Measurements from ENCODE around the gene CDC42BPA. TPM values are rescaled to one million over a fixed set of nuclear protein-coding genes. Genes with fewer than 3 reads are reported as not detected.

Gene CDC42BPA
- total and polyA plus RNA-seq, 8 donors = 6.2 to 198 (median 64.5) TPM

DNA sequence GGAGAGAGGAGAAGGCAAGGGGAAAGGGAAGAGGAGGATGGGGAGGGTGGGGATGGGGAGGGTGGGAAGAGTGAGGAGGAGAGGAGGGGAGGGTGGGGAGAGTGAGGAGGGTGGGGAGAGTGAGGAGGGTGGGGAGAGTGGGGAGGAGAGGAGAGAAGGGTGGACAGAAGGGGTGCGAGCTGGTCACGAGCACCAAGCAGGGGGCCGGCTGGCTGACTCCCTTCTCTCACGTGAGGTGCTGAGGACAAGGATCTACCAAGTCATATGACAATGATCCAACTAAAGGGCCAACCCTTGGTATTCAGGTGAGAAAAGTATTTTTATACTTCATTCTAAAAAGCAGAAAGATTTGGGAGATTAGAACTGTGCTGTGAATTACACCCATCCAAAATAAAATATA lies 326.4 kb downstream of the CDC42BPA start:
- H3K36me3 ChIP-seq = peaks cover 3 to 39% (median 25%) of the 10 kb centered on the region in 4 donors
- peaks cover 36 to 63% (median 48%) of the 10 kb centered on the region in 4 donors for H3K4me1 ChIP-seq
- no peak overlapping the region for H3K4me3 ChIP-seq
- no peak overlapping the region for H3K27ac ChIP-seq
- intact Hi-C loops (cut with DNase I; ENCODE audit: low total_unique reads) = no loop called here
- no peaks in the 10 kb centered on the region for H3K9me3 ChIP-seq
- TF ChIP-seq EP300 (IDR thresholded peaks at IDR 0.05) = no peak
- no peak for TF ChIP-seq POLR2AphosphoS5 (IDR thresholded peaks at IDR 0.05)
- TF ChIP-seq POLR2A (IDR thresholded peaks at IDR 0.05) = no peak
- TF ChIP-seq, protein P1, sequence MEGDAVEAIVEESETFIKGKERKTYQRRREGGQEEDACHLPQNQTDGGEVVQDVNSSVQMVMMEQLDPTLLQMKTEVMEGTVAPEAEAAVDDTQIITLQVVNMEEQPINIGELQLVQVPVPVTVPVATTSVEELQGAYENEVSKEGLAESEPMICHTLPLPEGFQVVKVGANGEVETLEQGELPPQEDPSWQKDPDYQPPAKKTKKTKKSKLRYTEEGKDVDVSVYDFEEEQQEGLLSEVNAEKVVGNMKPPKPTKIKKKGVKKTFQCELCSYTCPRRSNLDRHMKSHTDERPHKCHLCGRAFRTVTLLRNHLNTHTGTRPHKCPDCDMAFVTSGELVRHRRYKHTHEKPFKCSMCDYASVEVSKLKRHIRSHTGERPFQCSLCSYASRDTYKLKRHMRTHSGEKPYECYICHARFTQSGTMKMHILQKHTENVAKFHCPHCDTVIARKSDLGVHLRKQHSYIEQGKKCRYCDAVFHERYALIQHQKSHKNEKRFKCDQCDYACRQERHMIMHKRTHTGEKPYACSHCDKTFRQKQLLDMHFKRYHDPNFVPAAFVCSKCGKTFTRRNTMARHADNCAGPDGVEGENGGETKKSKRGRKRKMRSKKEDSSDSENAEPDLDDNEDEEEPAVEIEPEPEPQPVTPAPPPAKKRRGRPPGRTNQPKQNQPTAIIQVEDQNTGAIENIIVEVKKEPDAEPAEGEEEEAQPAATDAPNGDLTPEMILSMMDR (IDR thresholded peaks at IDR 0.05) = no peak
- WGBS, 5 donors = 93 to 100% (median 97%) methylated on average over 4 of the region's 4 CpGs
- DNase-seq = no peak
- H3K27me3 ChIP-seq = no peaks in the 10 kb centered on the region

DNA sequence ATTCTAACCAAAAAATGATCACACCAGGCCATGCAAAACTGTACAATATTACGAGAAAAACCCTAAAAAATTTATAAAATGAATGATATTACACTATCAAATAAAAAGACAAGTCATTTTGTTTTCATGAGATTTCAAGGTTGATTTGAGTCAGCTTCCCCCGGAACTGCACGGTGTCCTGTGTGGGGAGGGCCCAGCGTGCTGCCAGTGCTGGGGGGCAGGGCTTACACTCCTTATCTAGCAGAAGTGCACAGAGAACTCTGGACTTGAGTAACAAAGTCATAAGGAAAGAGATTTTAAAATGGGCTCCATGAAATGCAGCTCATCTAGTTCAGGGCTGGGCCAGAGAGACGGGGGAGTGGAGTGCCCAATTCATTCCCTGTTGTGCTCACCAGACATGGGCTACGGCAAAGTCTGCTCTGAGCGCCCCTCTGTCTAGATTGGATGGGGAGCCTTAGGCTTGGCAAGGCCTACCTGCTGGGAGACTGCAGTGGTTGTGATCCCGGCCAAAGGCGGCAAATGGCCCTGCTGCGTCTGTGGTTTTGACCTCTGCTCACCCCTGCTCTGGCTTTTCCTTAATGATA lies 328.1 kb downstream of the CDC42BPA start:
- H3K4me1 ChIP-seq = peaks cover 36 to 73% (median 55%) of the 10 kb centered on the region in 4 donors
- 33 to 56% (median 49%) methylated on average over 10 of the region's 10 CpGs for WGBS, 5 donors

DNA sequence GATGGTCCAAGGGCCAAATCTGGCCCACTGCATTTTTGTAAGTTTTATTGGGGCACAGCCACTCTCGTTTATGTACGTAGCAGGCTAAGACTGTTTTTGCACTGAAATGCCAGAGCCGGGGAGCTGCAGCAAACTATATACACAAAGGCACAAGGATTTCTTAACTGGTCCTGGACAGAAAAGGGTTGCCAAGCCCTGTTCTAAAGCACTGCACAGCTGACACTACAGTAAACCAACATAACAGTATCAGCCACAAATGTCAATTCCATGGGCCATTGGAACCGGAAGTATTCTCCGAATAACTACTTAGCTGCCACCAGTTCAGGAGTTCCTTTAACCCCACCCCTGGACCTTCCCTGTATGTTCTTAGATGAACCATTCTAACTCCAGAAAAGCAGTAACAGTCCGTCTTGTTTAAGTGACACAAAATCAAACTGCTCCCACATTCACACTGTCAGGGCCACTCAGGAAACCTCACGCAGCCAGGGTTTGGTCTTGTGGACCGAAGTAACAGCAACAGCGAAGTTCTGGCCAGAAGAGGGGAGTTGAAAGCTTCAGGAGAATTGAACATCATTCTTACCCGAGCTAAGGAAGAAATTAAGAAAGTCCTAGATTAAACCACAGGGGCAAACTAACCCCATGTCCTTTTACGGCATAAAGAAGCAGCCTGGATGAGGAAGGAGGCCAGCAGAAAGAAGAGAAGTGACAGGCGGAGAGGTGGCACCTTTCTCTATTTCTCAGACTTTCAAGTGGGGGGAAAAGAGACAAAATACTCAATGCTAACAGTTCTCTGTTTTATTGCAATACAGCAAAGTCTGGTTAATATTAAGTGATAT lies 329.0 kb downstream of the CDC42BPA start:
- peak in 1 of 2 donors; percentile 58 for DNase-seq
- no peak overlapping the region for H3K4me3 ChIP-seq
- intact Hi-C loops (cut with DNase I; ENCODE audit: low total_unique reads) = no loop called here
- WGBS, 5 donors = 31 to 48% (median 36%) methylated on average over 12 of the region's 12 CpGs
- H3K4me1 ChIP-seq = peaks cover 36 to 69% (median 51%) of the 10 kb centered on the region in 4 donors
- H3K27me3 ChIP-seq = no peaks in the 10 kb centered on the region
- peaks cover 29 to 57% (median 51%) of the 10 kb centered on the region in 4 donors for H3K36me3 ChIP-seq
- no peak for TF ChIP-seq POLR2A (IDR thresholded peaks at IDR 0.05)
- TF ChIP-seq, protein P1 (IDR thresholded peaks at IDR 0.05) = no peak
- peak in 1 of 3 donors; percentile 52 for TF ChIP-seq POLR2AphosphoS5 (IDR thresholded peaks at IDR 0.05)
- no peaks in the 10 kb centered on the region for H3K9me3 ChIP-seq
- peak overlapping the region; percentile 43 to 77 (median 64) for H3K27ac ChIP-seq

More for the DNA sequence above, 328.1 kb downstream of the CDC42BPA start:
- peaks cover 20 to 56% (median 42%) of the 10 kb centered on the region in 4 donors for H3K36me3 ChIP-seq
- DNase-seq = peak in 1 of 2 donors; percentile 66
- intact Hi-C loops (cut with DNase I; ENCODE audit: low total_unique reads) = no loop called here
- no peak overlapping the region for H3K4me3 ChIP-seq
- H3K9me3 ChIP-seq = no peaks in the 10 kb centered on the region
- TF ChIP-seq POLR2AphosphoS5 (IDR thresholded peaks at IDR 0.05) (peak in 1 of 3 donors; percentile 38), POLR2A (IDR thresholded peaks at IDR 0.05) (no peak)
- peak overlapping the region; percentile 30 to 77 (median 64) for H3K27ac ChIP-seq
- no peaks in the 10 kb centered on the region for H3K27me3 ChIP-seq

DNA sequence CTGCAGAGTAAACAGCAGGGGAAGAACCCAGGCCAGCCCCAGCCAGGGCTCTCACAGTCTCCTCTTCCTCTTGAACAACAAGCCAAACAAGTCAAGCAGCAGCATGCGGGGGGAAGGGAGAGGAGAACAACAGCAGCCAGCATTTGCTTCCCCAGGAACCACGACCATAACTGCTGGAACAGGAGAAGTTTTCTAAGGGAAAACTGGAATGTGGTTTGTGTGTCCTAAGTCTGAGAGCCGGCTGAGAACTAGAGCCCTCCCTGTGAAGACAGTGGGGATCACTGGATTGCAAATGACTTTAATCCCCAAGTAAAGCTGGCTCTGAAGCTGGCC lies 330.0 kb downstream of the CDC42BPA start:
- Histone ChIP-seq H3K9me3 (no peaks in the 10 kb centered on the region), H3K27ac (peak overlapping the region; percentile 19 to 77 (median 64)), H3K4me3 (no peak overlapping the region), H3K36me3 (peaks cover 39 to 57% (median 56%) of the 10 kb centered on the region in 4 donors), H3K4me1 (peaks cover 36 to 59% (median 47%) of the 10 kb centered on the region in 4 donors), H3K27me3 (no peaks in the 10 kb centered on the region)
- no peak for TF ChIP-seq EP300 (IDR thresholded peaks at IDR 0.05)
- TF ChIP-seq POLR2AphosphoS5 (IDR thresholded peaks at IDR 0.05) = peak in 2 of 3 donors; percentile 9 to 45
- 24 to 33% (median 28%) methylated on average over 2 to 3 of the region's 3 CpGs for WGBS, 5 donors
- DNase-seq = peak; percentile 62 to 71
- intact Hi-C loops (cut with DNase I; ENCODE audit: low total_unique reads) = no loop called here

DNA sequence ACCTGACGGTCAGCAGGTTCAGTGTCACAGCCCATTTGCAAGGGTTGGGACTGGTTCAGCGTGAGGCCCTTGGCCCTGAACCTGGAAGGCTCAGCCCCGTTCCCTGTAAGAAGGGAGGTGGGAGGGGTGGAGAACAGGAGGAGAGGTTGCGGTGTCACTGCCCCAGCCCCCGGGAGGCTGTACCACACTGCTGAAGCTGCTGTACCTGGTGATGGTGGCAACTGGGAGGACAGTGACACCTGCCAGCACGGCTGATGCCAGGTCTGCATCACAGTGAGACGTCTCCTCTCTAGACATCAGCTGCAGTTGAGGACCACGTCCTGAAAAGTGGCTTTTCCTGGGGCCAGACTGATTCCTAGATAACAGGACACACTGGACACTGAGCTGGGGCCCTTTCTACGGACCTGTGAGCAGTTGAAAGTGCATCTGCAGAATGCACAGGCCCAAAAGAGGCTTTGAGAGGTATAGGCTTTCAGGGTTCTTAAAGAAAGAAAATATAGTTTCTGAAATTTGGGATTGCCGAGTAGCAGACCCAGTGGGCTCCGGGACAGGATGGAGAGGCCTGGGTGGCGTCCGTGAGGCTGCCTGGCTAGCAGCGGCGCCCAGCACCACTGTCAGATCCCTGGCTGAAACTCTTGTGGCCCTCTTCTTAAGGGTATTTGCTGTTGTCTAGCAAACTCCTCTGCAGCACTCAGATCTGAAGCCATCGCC lies 330.5 kb downstream of the CDC42BPA start:
- TF ChIP-seq POLR2A (IDR thresholded peaks at IDR 0.05) (no peak), POLR2AphosphoS5 (IDR thresholded peaks at IDR 0.05) (no peak), EP300 (IDR thresholded peaks at IDR 0.05) (no peak)
- TF ChIP-seq, protein P1 (IDR thresholded peaks at IDR 0.05) = no peak
- Histone ChIP-seq H3K4me3 (no peak overlapping the region), H3K4me1 (peaks cover 39 to 59% (median 48%) of the 10 kb centered on the region in 4 donors), H3K9me3 (no peaks in the 10 kb centered on the region), H3K27ac (peak overlapping the region; percentile 19 to 77 (median 64)), H3K27me3 (no peaks in the 10 kb centered on the region), H3K36me3 (peaks cover 44 to 61% (median 58%) of the 10 kb centered on the region in 4 donors)
- WGBS, 5 donors = 52 to 81% (median 68%) methylated on average over 13 to 16 of the region's 16 CpGs
- intact Hi-C loops (cut with DNase I; ENCODE audit: low total_unique reads) = no loop called here
- no peak for DNase-seq

Data from stomach (tissue), 9 donors.